AG09309 (cell line): ENCODE measurements around the gene MCOLN2.

ENCODE experiments used
- DNase-seq: peaks from one replicate; pipeline ENCODE4 v3.0.0-alpha.2; 2010; ENCODE audit warnings: low read depth
- H3K4me3 ChIP-seq: 2 replicates; pipeline ENCODE4 v1.5.1; 2011; ENCODE audit warnings: mild to moderate bottlenecking, low read depth, low read length, moderate library complexity; ENCODE audit not compliant: control insufficient read depth
- CTCF ChIP-seq: IDR thresholded peaks from 2 replicates; pipeline ENCODE4 v1.5.1; 2011; ENCODE audit warnings: mild to moderate bottlenecking, low read depth, low read length, inconsistent platforms; ENCODE audit not compliant: insufficient read depth, control insufficient read depth; ENCODE audit errors: missing control alignments

The MCOLN2 gene

GRCh38 chr1:84884671-84885389 is 112.1 kb downstream of the MCOLN2 start:
- DNase-seq: no peak
- TF ChIP-seq CTCF: no peak
- H3K4me3 ChIP-seq: no peak overlapping the region

DNA sequence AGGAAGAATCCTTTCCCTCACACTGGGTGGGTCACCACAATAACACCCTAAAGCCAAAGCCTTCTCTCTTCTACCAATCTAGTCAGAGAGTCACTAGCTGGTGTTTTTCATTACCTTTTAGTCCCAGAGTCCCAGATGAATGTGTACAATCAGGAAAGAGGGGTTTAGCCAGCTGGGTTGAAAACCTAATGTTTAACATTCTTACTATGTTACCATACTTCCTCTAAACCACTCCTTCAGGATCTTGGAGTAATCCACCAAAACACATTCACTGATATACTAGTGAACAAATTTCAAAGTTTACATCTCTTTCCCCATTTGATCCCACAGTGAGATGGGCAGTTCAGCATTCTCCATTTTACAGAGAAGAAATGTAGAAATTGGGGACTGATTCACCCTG is 113.6 kb downstream of the MCOLN2 start:
- H3K4me3 ChIP-seq: no peak overlapping the region
- no peak for TF ChIP-seq CTCF
- no peak for DNase-seq

DNA sequence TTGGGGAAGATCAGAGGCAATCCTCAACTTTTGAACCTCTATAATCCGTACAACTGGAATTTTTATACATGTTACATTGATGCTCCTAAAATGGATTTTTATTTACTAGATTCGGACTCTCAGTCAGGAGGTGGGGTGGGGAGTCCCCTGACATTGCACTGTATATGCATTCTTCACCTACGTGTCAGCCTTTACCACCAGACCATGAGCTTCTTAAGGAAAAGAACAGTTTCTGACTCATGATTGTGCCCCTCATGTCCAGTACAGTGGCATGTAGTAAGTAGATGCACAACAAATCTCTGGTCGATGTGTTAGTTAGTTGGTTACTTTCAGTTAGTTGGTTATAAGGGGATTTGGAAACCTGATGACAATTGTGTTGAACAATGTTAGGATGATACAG is 119.3 kb downstream of the MCOLN2 start:
- no peak overlapping the region for H3K4me3 ChIP-seq
- no peak for TF ChIP-seq CTCF
- DNase-seq: no peak

GRCh38 chr1:84876353-84876752 is 120.6 kb downstream of the MCOLN2 start:
- H3K4me3 ChIP-seq: no peak overlapping the region
- no peak for DNase-seq
- TF ChIP-seq CTCF: no peak
